AG10803 (cell line): ENCODE data around the gene TMSB4X.
A peak's percentile ranks its signal among the peaks of the same experiment; 100 is the strongest.
"Not testable (repeated sequence)": the region's sequence is repeated elsewhere in the genome, so short reads cannot be mapped to it uniquely, and the experiment has no call there.

Experiments used
- DNase-seq: peaks from one replicate; pipeline ENCODE4 v3.0.0; 2010; ENCODE audit warnings: low read depth
- H3K4me3 ChIP-seq: 2 replicates; pipeline ENCODE4 v1.5.1; 2011; ENCODE audit warnings: mild to moderate bottlenecking, low read length, control low read depth
- TF ChIP-seq, protein P1 (sequence below): conservative IDR thresholded peaks from 2 replicates; pipeline ENCODE4 v1.5.1; 2011; ENCODE audit warnings: mild to moderate bottlenecking, low read length, control low read depth, inconsistent platforms

The TMSB4X gene

GRCh38 chrX:12974796-12975669 is at the start of gene TMSB4X:
TSS of gene TMSB4X (plus strand) at chrX:12975110.
- H3K4me3 ChIP-seq = peak within 1 kb of the TSS; percentile 86
- TF ChIP-seq, protein P1, sequence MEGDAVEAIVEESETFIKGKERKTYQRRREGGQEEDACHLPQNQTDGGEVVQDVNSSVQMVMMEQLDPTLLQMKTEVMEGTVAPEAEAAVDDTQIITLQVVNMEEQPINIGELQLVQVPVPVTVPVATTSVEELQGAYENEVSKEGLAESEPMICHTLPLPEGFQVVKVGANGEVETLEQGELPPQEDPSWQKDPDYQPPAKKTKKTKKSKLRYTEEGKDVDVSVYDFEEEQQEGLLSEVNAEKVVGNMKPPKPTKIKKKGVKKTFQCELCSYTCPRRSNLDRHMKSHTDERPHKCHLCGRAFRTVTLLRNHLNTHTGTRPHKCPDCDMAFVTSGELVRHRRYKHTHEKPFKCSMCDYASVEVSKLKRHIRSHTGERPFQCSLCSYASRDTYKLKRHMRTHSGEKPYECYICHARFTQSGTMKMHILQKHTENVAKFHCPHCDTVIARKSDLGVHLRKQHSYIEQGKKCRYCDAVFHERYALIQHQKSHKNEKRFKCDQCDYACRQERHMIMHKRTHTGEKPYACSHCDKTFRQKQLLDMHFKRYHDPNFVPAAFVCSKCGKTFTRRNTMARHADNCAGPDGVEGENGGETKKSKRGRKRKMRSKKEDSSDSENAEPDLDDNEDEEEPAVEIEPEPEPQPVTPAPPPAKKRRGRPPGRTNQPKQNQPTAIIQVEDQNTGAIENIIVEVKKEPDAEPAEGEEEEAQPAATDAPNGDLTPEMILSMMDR = no peak
- peak; percentile 83 for DNase-seq

GRCh38 chrX:12929701-12930100 is 45.2 kb upstream of the TMSB4X start:
- TF ChIP-seq, protein P1 = no peak
- no peak for DNase-seq

GRCh38 chrX:12930150-12930549 is 44.8 kb upstream of the TMSB4X start:
- DNase-seq = no peak
- TF ChIP-seq, protein P1 = no peak
- no peak overlapping the region for H3K4me3 ChIP-seq

More at GRCh38 chrX:12929701-12930100, 45.2 kb upstream of the TMSB4X start:
- no peak overlapping the region for H3K4me3 ChIP-seq

DNA sequence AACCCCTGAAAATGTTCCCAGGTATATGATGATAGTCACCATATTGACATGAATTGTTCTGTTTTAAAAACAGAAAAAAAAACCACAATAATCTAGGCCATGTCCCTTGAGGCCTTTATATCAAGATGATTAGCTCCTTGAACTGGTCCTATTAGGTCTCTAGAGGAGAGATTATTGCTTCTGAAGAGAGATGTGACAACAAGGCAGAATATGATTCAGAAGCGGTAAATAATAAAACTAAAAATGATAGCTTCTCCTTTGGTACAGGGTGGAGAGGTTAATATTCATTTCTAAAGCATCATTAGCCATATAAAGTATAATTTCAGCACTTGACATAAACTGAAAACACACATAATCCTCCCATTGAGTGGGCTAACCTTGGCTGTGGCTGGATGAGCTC is 42.7 kb upstream of the TMSB4X start:
- DNase-seq = no peak
- TF ChIP-seq, protein P1 = no peak
- H3K4me3 ChIP-seq = no peak overlapping the region

- DNase-seq = no peak
- TF ChIP-seq, protein P1 = no peak
- no peak overlapping the region for H3K4me3 ChIP-seq
These were observed 40.1 kb upstream of the TMSB4X start for GRCh38 chrX:12934850-12935249.

GRCh38 chrX:12936947-12937346 is 38.0 kb upstream of the TMSB4X start:
- DNase-seq = no peak
- TF ChIP-seq, protein P1 = no peak
- no peak overlapping the region for H3K4me3 ChIP-seq

DNA sequence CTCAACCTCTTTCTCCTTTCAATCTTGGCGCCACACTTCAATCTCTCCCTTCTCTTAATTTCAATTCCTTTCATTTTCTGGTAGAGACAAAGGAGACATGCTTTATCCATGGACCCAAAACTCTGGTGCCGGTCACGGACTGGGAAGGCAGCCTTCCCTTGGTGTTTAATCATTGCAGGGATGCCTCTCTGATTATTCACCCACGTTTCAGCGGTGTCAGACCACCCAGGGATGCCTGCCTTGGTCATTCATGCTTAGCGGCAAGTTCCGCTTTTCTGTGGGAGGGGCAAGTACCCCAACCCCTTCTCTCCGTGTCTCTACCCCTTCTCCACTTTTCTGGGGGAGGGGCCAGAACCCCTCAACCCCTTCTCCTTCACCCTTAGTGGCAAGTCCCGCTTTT is 34.4 kb upstream of the TMSB4X start:
- not testable (repeated sequence) for H3K4me3 ChIP-seq

GRCh38 chrX:12943592-12943991 is 31.3 kb upstream of the TMSB4X start:
- not testable (repeated sequence) for DNase-seq, H3K4me3 ChIP-seq

More for the DNA sequence above, 34.4 kb upstream of the TMSB4X start:
- not testable (repeated sequence) for DNase-seq

DNA sequence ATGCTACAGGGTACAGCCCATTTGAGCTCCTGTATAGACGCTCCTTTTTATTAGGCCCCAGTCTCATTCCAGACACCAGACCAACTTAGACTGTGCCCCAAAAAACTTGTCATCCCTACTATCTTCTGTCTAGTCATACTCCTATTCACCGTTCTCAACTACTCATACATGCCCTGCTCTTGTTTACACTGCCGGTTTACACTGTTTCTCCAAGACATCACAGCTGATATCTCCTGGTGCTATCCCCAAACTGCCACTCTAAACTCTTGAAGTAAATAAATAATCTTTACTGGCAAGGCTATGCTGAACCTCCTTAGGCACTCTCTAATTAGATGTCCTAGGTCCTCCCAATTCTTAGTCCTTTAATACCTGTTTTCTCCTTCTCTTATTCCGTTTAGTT is 30.5 kb upstream of the TMSB4X start:
- not testable (repeated sequence) for H3K4me3 ChIP-seq, DNase-seq
